Measurements from ENCODE around the gene SUGCT. TPM values are rescaled to one million over a fixed set of nuclear protein-coding genes. Genes with fewer than 3 reads are reported as not detected.
A peak's percentile ranks its signal among the peaks of the same experiment; 100 is the strongest.
"Not testable (repeated sequence)": the region's sequence is repeated elsewhere in the genome, so short reads cannot be mapped to it uniquely, and the experiment has no call there.

The SUGCT gene
- total RNA-seq, 1 donor from 2014 or later, result 7.1 TPM

DNA sequence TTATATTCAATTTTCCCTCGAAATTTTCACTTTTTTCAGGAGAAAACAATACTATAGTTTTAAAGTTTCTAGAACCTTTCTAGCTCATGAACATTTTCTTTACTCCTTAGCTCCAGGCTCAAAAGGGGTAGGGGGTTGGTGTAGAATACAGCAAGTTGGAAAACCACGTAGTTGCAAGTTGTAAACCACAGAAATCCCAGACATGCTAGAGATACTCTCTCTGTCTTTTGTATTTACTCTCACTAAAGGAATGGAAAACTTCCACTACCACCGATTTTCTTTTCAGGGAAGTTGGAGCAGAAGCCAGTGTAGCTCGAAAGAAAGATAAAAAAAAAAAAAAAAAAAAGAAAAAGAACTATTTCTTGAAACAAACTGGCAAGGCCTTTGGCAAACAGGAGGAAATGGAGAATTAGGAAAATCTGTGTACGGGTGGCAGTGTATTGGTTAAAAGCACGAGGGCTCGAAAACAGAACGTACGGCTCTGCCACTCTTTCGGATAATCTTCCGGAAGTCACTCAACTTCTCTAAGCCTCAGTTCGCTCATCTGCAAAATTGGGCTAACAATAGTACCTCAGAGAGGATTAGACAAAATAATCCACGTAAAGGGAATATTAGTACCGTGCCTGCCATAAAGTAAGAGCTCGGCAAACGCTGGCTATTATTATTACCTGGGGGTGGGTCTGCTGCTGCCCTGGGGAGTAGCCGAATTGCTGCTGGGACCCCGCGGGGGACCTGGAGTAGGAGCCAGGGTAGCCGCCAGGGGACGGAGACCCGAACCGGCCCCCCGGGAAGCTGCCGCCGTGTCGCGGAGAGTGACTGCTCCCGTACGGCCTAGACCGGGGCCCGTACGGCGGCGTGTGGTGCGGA is 1.0 kb upstream of the SUGCT start:
- no peak for TF ChIP-seq CTCF (conservative IDR thresholded peaks at IDR 0.05)
- no peak for DNase-seq (ENCODE audit: extremely low spot score, unreplicated experiment)
- Mint-ChIP-seq H3K27me3 (no peaks in the 10 kb centered on the region), H3K9me3 (no peaks in the 10 kb centered on the region), H3K36me3 (peaks cover 10% of the 10 kb centered on the region), H3K4me3 (peak overlapping the region; percentile 99), H3K27ac (peak overlapping the region; percentile 98), H3K4me1 (ENCODE audit: unreplicated experiment) (peaks cover 12% of the 10 kb centered on the region)

GRCh38 chr7:40135317-40135610 is 459 bp downstream of the SUGCT start:
- Mint-ChIP-seq H3K27me3 (no peaks in the 10 kb centered on the region), H3K4me3 (peak overlapping the region; percentile 92), H3K36me3 (peaks cover 7% of the 10 kb centered on the region), H3K9me3 (no peaks in the 10 kb centered on the region), H3K4me1 (ENCODE audit: unreplicated experiment) (peaks cover 12% of the 10 kb centered on the region), H3K27ac (peak overlapping the region; percentile 77)
- TF ChIP-seq CTCF (conservative IDR thresholded peaks at IDR 0.05), result no peak
- DNase-seq (ENCODE audit: extremely low spot score, unreplicated experiment), result no peak

GRCh38 chr7:40137563-40137962 is 2.8 kb downstream of the SUGCT start:
- TF ChIP-seq CTCF (conservative IDR thresholded peaks at IDR 0.05), result no peak
- Mint-ChIP-seq H3K9me3 (no peaks in the 10 kb centered on the region), H3K4me1 (ENCODE audit: unreplicated experiment) (peaks cover 4% of the 10 kb centered on the region), H3K27ac (no peak overlapping the region), H3K4me3 (no peak overlapping the region), H3K27me3 (no peaks in the 10 kb centered on the region), H3K36me3 (peaks cover 3% of the 10 kb centered on the region)
- no peak for DNase-seq (ENCODE audit: extremely low spot score, unreplicated experiment)

GRCh38 chr7:40138973-40139372 is 4.2 kb downstream of the SUGCT start:
- H3K36me3 Mint-ChIP-seq, result no peaks in the 10 kb centered on the region
- H3K27ac Mint-ChIP-seq, result no peak overlapping the region
- no peaks in the 10 kb centered on the region for H3K4me1 Mint-ChIP-seq (ENCODE audit: unreplicated experiment)
- TF ChIP-seq CTCF (conservative IDR thresholded peaks at IDR 0.05), result no peak
- no peak overlapping the region for H3K4me3 Mint-ChIP-seq
- H3K27me3 Mint-ChIP-seq, result no peaks in the 10 kb centered on the region
- H3K9me3 Mint-ChIP-seq, result no peaks in the 10 kb centered on the region
- no peak for DNase-seq (ENCODE audit: extremely low spot score, unreplicated experiment)

DNA sequence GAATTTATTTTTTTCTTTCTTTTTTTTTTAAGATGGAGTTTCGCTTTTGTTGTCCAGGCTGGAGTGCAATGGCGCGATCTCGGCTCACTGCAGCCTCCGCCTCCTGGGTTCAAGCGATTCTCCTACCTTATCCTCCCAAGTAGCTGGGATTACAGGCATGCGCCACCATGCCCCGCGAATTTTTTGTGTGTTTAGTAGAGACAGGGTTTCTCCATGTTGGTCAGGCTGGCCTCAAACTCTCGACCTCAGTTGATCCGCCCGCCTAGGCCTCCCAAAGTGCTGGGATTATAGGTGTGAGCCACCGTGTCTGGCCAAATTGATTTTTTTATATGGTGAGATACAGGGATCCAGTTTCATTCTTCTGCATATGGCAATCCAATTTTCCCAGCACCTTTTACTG is 5.1 kb downstream of the SUGCT start:
- H3K4me3 Mint-ChIP-seq; H3K9me3 Mint-ChIP-seq; DNase-seq (ENCODE audit: extremely low spot score, unreplicated experiment); H3K27ac Mint-ChIP-seq; H3K27me3 Mint-ChIP-seq; H3K4me1 Mint-ChIP-seq (ENCODE audit: unreplicated experiment); H3K36me3 Mint-ChIP-seq: not testable (repeated sequence)

DNA sequence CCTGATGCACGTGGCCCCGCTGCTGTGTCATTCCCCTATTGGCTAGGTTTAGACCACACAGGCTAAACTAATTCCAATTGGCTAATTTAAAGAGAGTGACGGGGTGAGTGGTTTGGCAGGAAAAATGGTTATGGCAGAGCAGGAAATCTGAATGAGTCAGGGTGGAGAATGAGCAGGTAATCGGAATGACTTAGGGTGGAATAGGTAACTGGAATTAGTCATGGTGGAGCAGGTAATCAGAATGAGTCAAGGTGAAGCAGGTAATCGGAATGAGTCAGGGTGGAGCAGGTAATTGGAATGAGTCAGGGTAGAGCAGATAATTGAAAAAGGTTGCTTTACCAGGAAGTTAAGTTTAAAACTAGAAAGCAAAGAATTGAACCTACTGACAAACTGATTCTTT is 7.1 kb downstream of the SUGCT start:
- not testable (repeated sequence) for H3K27ac Mint-ChIP-seq; H3K27me3 Mint-ChIP-seq; DNase-seq (ENCODE audit: extremely low spot score, unreplicated experiment); H3K9me3 Mint-ChIP-seq; H3K4me1 Mint-ChIP-seq (ENCODE audit: unreplicated experiment); H3K36me3 Mint-ChIP-seq; H3K4me3 Mint-ChIP-seq

GRCh38 chr7:40145596-40146130 is 10.9 kb downstream of the SUGCT start:
- DNase-seq (ENCODE audit: extremely low spot score, unreplicated experiment); H3K27ac Mint-ChIP-seq; H3K36me3 Mint-ChIP-seq; H3K9me3 Mint-ChIP-seq; H3K4me1 Mint-ChIP-seq (ENCODE audit: unreplicated experiment); H3K27me3 Mint-ChIP-seq; H3K4me3 Mint-ChIP-seq: not testable (repeated sequence)

Measured in type B pancreatic cell (in vitro differentiated cells).